ENCODE data around the gene SNRPA.
"Not testable (repeated sequence)": the region's sequence is repeated elsewhere in the genome, so short reads cannot be mapped to it uniquely, and the experiment has no call there.

Gene SNRPA

GRCh38 chr19:40802300-40803169, 51.5 kb downstream of the SNRPA start:
- DNase-seq (ENCODE audit: low spot score) = no peak

- DNase-seq (ENCODE audit: low spot score) = no peak
These were observed 52.3 kb downstream of the SNRPA start for GRCh38 chr19:40803170-40803856.

- DNase-seq (ENCODE audit: low spot score) = no peak
These were observed 53.1 kb downstream of the SNRPA start for GRCh38 chr19:40803857-40804782.

- no peak for DNase-seq (ENCODE audit: low spot score)
These were observed 53.8 kb downstream of the SNRPA start for GRCh38 chr19:40804783-40805242.

GRCh38 chr19:40805258-40805868, 54.4 kb downstream of the SNRPA start:
- DNase-seq (ENCODE audit: low spot score) = no peak

- no peak for DNase-seq (ENCODE audit: low spot score)
These were observed 55.6 kb downstream of the SNRPA start for GRCh38 chr19:40806423-40807146.

- DNase-seq (ENCODE audit: low spot score) = peak; percentile 75
These were observed 56.4 kb downstream of the SNRPA start for GRCh38 chr19:40807147-40808020.

GRCh38 chr19:40808021-40808325, 57.0 kb downstream of the SNRPA start:
- DNase-seq (ENCODE audit: low spot score) = no peak

- no peak for DNase-seq (ENCODE audit: low spot score)
These were observed 57.5 kb downstream of the SNRPA start for GRCh38 chr19:40808497-40808896.

- DNase-seq (ENCODE audit: low spot score) = no peak
These were observed 58.5 kb downstream of the SNRPA start for GRCh38 chr19:40809358-40810086.

- DNase-seq (ENCODE audit: low spot score) = no peak
These were observed 59.2 kb downstream of the SNRPA start for GRCh38 chr19:40810160-40810559.

GRCh38 chr19:40810649-40811408, 59.8 kb downstream of the SNRPA start:
- DNase-seq (ENCODE audit: low spot score) = peak; percentile 93

- DNase-seq (ENCODE audit: low spot score) = no peak
These were observed 60.7 kb downstream of the SNRPA start for GRCh38 chr19:40811478-40812341.

GRCh38 chr19:40812571-40812970, 61.6 kb downstream of the SNRPA start:
- not testable (repeated sequence) for DNase-seq (ENCODE audit: low spot score)

GRCh38 chr19:40813182-40813581, 62.2 kb downstream of the SNRPA start:
- DNase-seq (ENCODE audit: low spot score) = no peak

Data from SW480 (cell line).